HAP-1 (cell line): ENCODE measurements around the gene EXD1.
"Not testable (repeated sequence)": the region's sequence is repeated elsewhere in the genome, so short reads cannot be mapped to it uniquely, and the experiment has no call there.

Experiments used
- DNase-seq, 2 experiments: peaks; one replicate each; pipeline ENCODE4 v3.0.0-alpha.2; 2016 to 2020; ENCODE audit warnings: low spot score in 2 of 2
- H3K27me3 ChIP-seq: fragments of 250-450 bp; sonication (Bioruptor Pico); 2 replicates; pipeline ENCODE4 v1.5.1; 2020; ENCODE audit warnings: low read depth, mild to moderate bottlenecking, moderate library complexity
- H3K36me3 ChIP-seq: fragments of 250-450 bp; sonication (Bioruptor Pico); replicated peaks from 2 replicates; pipeline ENCODE4 v1.5.1; 2020; ENCODE audit warnings: mild to moderate bottlenecking
- H3K4me1 ChIP-seq: fragments of 250-450 bp; sonication (Bioruptor Pico); 2 replicates; pipeline ENCODE4 v1.5.1; 2020; ENCODE audit warnings: mild to moderate bottlenecking
- H3K4me3 ChIP-seq: fragments of 250-450 bp; sonication (Bioruptor Pico); 2 replicates; pipeline ENCODE4 v1.5.1; 2020; ENCODE audit warnings: mild to moderate bottlenecking, moderate library complexity
- H3K9me3 ChIP-seq: fragments of 250-450 bp; sonication (Bioruptor Pico); 2 replicates; pipeline ENCODE4 v1.5.1; 2020; ENCODE audit warnings: mild to moderate bottlenecking, moderate library complexity
- in situ Hi-C: fragments of 300-500 bp; cut with MboI; formaldehyde crosslinking; loops from 3 replicates; pipeline ENCODE4 v1.14.3; 2020; ENCODE audit warnings: low sequenced_read_pairs, inconsistent platforms, mixed read lengths

EXD1 gene

GRCh38 chr15:41254560-41254959, 24.0 kb upstream of the EXD1 start:
- no peaks in the 10 kb centered on the region for H3K27me3 ChIP-seq
- no peak for DNase-seq
- H3K4me1 ChIP-seq = no peaks in the 10 kb centered on the region
- H3K4me3 ChIP-seq = no peak overlapping the region
- in situ Hi-C loops = no loop called here
- no peaks in the 10 kb centered on the region for H3K9me3 ChIP-seq
- no peaks in the 10 kb centered on the region; the same call in none of the 2 replicates for H3K36me3 ChIP-seq

GRCh38 chr15:41251411-41251810, 20.9 kb upstream of the EXD1 start:
- DNase-seq = no peak
- H3K4me3 ChIP-seq = no peak overlapping the region
- H3K36me3 ChIP-seq = no peaks in the 10 kb centered on the region; the same call in 1 of the 2 replicates
- H3K9me3 ChIP-seq = no peaks in the 10 kb centered on the region
- no peaks in the 10 kb centered on the region for H3K27me3 ChIP-seq
- in situ Hi-C loops = no loop called here
- no peaks in the 10 kb centered on the region for H3K4me1 ChIP-seq

- H3K4me3 ChIP-seq, H3K4me1 ChIP-seq, DNase-seq, H3K9me3 ChIP-seq, in situ Hi-C loops, H3K36me3 ChIP-seq, H3K27me3 ChIP-seq: not testable (repeated sequence)
Observed at GRCh38 chr15:41250745-41251144, 20.2 kb upstream of the EXD1 start.

GRCh38 chr15:41241221-41241964, 10.8 kb upstream of the EXD1 start:
- H3K27me3 ChIP-seq = no peaks in the 10 kb centered on the region
- no peak overlapping the region for H3K4me3 ChIP-seq
- peaks cover 6% of the 10 kb centered on the region; the same call in 1 of the 2 replicates for H3K36me3 ChIP-seq
- DNase-seq = peak; percentile 33 to 66
- no peaks in the 10 kb centered on the region for H3K9me3 ChIP-seq
- no peaks in the 10 kb centered on the region for H3K4me1 ChIP-seq
- in situ Hi-C loops = no loop called here

GRCh38 chr15:41238100-41238499, 7.5 kb upstream of the EXD1 start:
- Histone ChIP-seq H3K4me1 (peaks cover 11% of the 10 kb centered on the region), H3K9me3 (no peaks in the 10 kb centered on the region), H3K27me3 (no peaks in the 10 kb centered on the region), H3K36me3 (no peaks in the 10 kb centered on the region), H3K4me3 (no peak overlapping the region)
- DNase-seq = no peak
- in situ Hi-C loops = no loop called here

GRCh38 chr15:41235929-41236328, 5.4 kb upstream of the EXD1 start:
- Histone ChIP-seq H3K4me1 (peaks cover 14% of the 10 kb centered on the region), H3K9me3 (no peaks in the 10 kb centered on the region), H3K4me3 (no peak overlapping the region), H3K27me3 (no peaks in the 10 kb centered on the region), H3K36me3 (no peaks in the 10 kb centered on the region)
- in situ Hi-C loops = no loop called here
- no peak for DNase-seq

GRCh38 chr15:41235228-41235627, 4.7 kb upstream of the EXD1 start:
- H3K36me3 ChIP-seq, in situ Hi-C loops, H3K27me3 ChIP-seq, H3K9me3 ChIP-seq, DNase-seq, H3K4me3 ChIP-seq: not testable (repeated sequence)
- H3K4me1 ChIP-seq = peaks cover 14% of the 10 kb centered on the region

GRCh38 chr15:41233367-41233771, 2.8 kb upstream of the EXD1 start:
- no peaks in the 10 kb centered on the region for H3K36me3 ChIP-seq
- H3K4me3 ChIP-seq = no peak overlapping the region
- peaks cover 14% of the 10 kb centered on the region for H3K4me1 ChIP-seq
- no peaks in the 10 kb centered on the region for H3K27me3 ChIP-seq
- in situ Hi-C loops = no loop called here
- H3K9me3 ChIP-seq = no peaks in the 10 kb centered on the region
- no peak for DNase-seq

GRCh38 chr15:41231422-41232226, 1.1 kb upstream of the EXD1 start:
- Histone ChIP-seq H3K36me3 (no peaks in the 10 kb centered on the region), H3K4me1 (peaks cover 14% of the 10 kb centered on the region), H3K9me3 (no peaks in the 10 kb centered on the region), H3K4me3 (peak overlapping the region; percentile 81), H3K27me3 (no peaks in the 10 kb centered on the region)
- no peak for DNase-seq
- in situ Hi-C loops = no loop called here

- in situ Hi-C loops = no loop called here
- Histone ChIP-seq H3K9me3 (no peaks in the 10 kb centered on the region), H3K27me3 (no peaks in the 10 kb centered on the region), H3K4me1 (peaks cover 14% of the 10 kb centered on the region), H3K4me3 (peak overlapping the region; percentile 81; the same call in 1 of the 2 replicates), H3K36me3 (no peaks in the 10 kb centered on the region)
- no peak for DNase-seq
Observed at GRCh38 chr15:41230345-41230649, 260 bp downstream of the EXD1 start.

GRCh38 chr15:41219381-41219780, 11.2 kb downstream of the EXD1 start:
- in situ Hi-C loops = no loop called here
- H3K4me1 ChIP-seq = no peaks in the 10 kb centered on the region

GRCh38 chr15:41218851-41219250, 11.7 kb downstream of the EXD1 start:
- Histone ChIP-seq H3K36me3 (no peaks in the 10 kb centered on the region), H3K9me3 (no peaks in the 10 kb centered on the region), H3K4me3 (no peak overlapping the region), H3K27me3 (peaks cover 20% of the 10 kb centered on the region), H3K4me1 (no peaks in the 10 kb centered on the region)
- no peak for DNase-seq
- in situ Hi-C loops = no loop called here

More at GRCh38 chr15:41219381-41219780, 11.2 kb downstream of the EXD1 start:
- H3K9me3 ChIP-seq = no peaks in the 10 kb centered on the region
- no peak overlapping the region for H3K4me3 ChIP-seq
- H3K27me3 ChIP-seq = peaks cover 20% of the 10 kb centered on the region
- no peak for DNase-seq
- no peaks in the 10 kb centered on the region for H3K36me3 ChIP-seq

- in situ Hi-C loops = no loop called here
- Histone ChIP-seq H3K4me3 (no peak overlapping the region), H3K4me1 (no peaks in the 10 kb centered on the region), H3K36me3 (no peaks in the 10 kb centered on the region), H3K9me3 (no peaks in the 10 kb centered on the region), H3K27me3 (peaks cover 20% of the 10 kb centered on the region)
- no peak for DNase-seq
Observed at GRCh38 chr15:41215708-41216107, 14.8 kb downstream of the EXD1 start.

- no peaks in the 10 kb centered on the region for H3K4me1 ChIP-seq
- peaks cover 2% of the 10 kb centered on the region; the same call in 1 of the 2 replicates for H3K27me3 ChIP-seq
- H3K4me3 ChIP-seq = no peak overlapping the region
- H3K9me3 ChIP-seq = no peaks in the 10 kb centered on the region
- H3K36me3 ChIP-seq = no peaks in the 10 kb centered on the region
- in situ Hi-C loops = no loop called here
- no peak for DNase-seq
Observed at GRCh38 chr15:41207687-41208448, 22.7 kb downstream of the EXD1 start.
